ENCODE results near the gene TRAPPC8. TPM values are rescaled to one million over a fixed set of nuclear protein-coding genes. Genes with fewer than 3 reads are reported as not detected.
"Not testable (repeated sequence)": the region's sequence is repeated elsewhere in the genome, so short reads cannot be mapped to it uniquely, and the experiment has no call there.

The TRAPPC8 gene
- polyA plus RNA-seq, 2 of the 4 experiments (the other 2 are of a cell fraction), result 12.2 to 41.8 TPM

GRCh38 chr18:31826673-31827325, 116.1 kb downstream of the TRAPPC8 start:
- H3K9me3 ChIP-seq; ATAC-seq; H3K4me3 ChIP-seq; H3K4me1 ChIP-seq; FAIRE-seq; POLR2A ChIA-PET; H3K27ac ChIP-seq; DNase-seq (ENCODE audit: low read depth in 1 of 2, low spot score in 1 of 2); H3K4me2 ChIP-seq: not testable (repeated sequence)
- CTCF ChIA-PET, result interaction anchor here (2.0 kb wide), 1 partner anchor 271 kb away, joined by 4 read pairs; no protein-coding TSS in a partner anchor
- 98% methylated on average over 10 of the region's 10 CpGs for WGBS (ENCODE audit: missing lambda C conversion rate)

- Histone ChIP-seq H3K4me1 (no peaks in the 10 kb centered on the region), H3K4me3 (no peak overlapping the region), H3K4me2 (no peak overlapping the region), H3K9me3 (no peaks in the 10 kb centered on the region), H3K27ac (no peak overlapping the region)
- DNase-seq (ENCODE audit: low read depth in 1 of 2, low spot score in 1 of 2), result no peak
- TF ChIP-seq HOXB5 (CRISPR knock-in tag; IDR thresholded peaks at IDR 0.05), result no peak
- no peak for TF ChIP-seq NFE2L2 (conservative IDR thresholded peaks at IDR 0.05; ENCODE audit: low read length)
- no peak for TF ChIP-seq FOSL2 (IDR thresholded peaks at IDR 0.05)
- no peak for TF ChIP-seq FOSL2 (CRISPR knock-in tag; IDR thresholded peaks at IDR 0.05)
- no peak for TF ChIP-seq CHD4 (IDR thresholded peaks at IDR 0.05; ENCODE audit: borderline replicate concordance)
- TF ChIP-seq MAZ (IDR thresholded peaks at IDR 0.05; ENCODE audit: borderline replicate concordance, low read depth, low read length), result no peak
- TF ChIP-seq ZFP36 (IDR thresholded peaks at IDR 0.05; ENCODE audit: borderline replicate concordance, partially characterized antibody), result no peak
- TF ChIP-seq ZSCAN20 (CRISPR knock-in tag; IDR thresholded peaks at IDR 0.05), result no peak
- TF ChIP-seq CTCF (IDR thresholded peaks at IDR 0.05), result no peak
- TF ChIP-seq, protein P1, sequence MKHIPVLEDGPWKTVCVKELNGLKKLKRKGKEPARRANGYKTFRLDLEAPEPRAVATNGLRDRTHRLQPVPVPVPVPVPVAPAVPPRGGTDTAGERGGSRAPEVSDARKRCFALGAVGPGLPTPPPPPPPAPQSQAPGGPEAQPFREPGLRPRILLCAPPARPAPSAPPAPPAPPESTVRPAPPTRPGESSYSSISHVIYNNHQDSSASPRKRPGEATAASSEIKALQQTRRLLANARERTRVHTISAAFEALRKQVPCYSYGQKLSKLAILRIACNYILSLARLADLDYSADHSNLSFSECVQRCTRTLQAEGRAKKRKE (CRISPR knock-in tag; IDR thresholded peaks at IDR 0.05; ENCODE audit: low read depth), result no peak
- TF ChIP-seq MYC (IDR thresholded peaks at IDR 0.05; ENCODE audit: borderline replicate concordance, low read length), result no peak
- no peak for TF ChIP-seq PHF8 (IDR thresholded peaks at IDR 0.05; ENCODE audit: borderline replicate concordance, low read depth)
- TF ChIP-seq, protein P2, sequence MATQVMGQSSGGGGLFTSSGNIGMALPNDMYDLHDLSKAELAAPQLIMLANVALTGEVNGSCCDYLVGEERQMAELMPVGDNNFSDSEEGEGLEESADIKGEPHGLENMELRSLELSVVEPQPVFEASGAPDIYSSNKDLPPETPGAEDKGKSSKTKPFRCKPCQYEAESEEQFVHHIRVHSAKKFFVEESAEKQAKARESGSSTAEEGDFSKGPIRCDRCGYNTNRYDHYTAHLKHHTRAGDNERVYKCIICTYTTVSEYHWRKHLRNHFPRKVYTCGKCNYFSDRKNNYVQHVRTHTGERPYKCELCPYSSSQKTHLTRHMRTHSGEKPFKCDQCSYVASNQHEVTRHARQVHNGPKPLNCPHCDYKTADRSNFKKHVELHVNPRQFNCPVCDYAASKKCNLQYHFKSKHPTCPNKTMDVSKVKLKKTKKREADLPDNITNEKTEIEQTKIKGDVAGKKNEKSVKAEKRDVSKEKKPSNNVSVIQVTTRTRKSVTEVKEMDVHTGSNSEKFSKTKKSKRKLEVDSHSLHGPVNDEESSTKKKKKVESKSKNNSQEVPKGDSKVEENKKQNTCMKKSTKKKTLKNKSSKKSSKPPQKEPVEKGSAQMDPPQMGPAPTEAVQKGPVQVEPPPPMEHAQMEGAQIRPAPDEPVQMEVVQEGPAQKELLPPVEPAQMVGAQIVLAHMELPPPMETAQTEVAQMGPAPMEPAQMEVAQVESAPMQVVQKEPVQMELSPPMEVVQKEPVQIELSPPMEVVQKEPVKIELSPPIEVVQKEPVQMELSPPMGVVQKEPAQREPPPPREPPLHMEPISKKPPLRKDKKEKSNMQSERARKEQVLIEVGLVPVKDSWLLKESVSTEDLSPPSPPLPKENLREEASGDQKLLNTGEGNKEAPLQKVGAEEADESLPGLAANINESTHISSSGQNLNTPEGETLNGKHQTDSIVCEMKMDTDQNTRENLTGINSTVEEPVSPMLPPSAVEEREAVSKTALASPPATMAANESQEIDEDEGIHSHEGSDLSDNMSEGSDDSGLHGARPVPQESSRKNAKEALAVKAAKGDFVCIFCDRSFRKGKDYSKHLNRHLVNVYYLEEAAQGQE (IDR thresholded peaks at IDR 0.05), result no peak
- TF ChIP-seq GATA3 (IDR thresholded peaks at IDR 0.05; ENCODE audit: borderline replicate concordance), result no peak
- TF ChIP-seq HMGXB4 (CRISPR knock-in tag; IDR thresholded peaks at IDR 0.05; ENCODE audit: borderline replicate concordance), result no peak
- POLR2A ChIA-PET, result no interaction called here
- WGBS (ENCODE audit: missing lambda C conversion rate), result 91% methylated on average over 3 of the region's 3 CpGs
- FAIRE-seq, result no peak
- ATAC-seq, result no peak
- CTCF ChIA-PET, result interaction anchor here (2.0 kb wide), 1 partner anchor 270 kb away, joined by 4 read pairs; no protein-coding TSS in a partner anchor
These were observed 117.2 kb downstream of the TRAPPC8 start for GRCh38 chr18:31825772-31826171.

Measured in A549 (cell line).